K562 (cell line): ENCODE measurements around the gene TMEM167A. TPM values are rescaled to one million over a fixed set of nuclear protein-coding genes. Genes with fewer than 3 reads are reported as not detected.

Source experiments
- CBFA2T3 ChIP-seq: fragments of 450-650 bp; IDR thresholded peaks from 2 replicates; pipeline ENCODE4 v1.6.1; 2017
- CREB1 ChIP-seq, 2 experiments: sonication (generic) in 1 of 2; formaldehyde crosslinking in 1 of 2; IDR thresholded peaks; 2 replicates each; pipeline versions ENCODE4 v1.6.1 to v1.8.0; 2012 to 2022; ENCODE audit warnings: inconsistent platforms in 1 of 2, mild to moderate bottlenecking in 1 of 2, missing genetic modification reagents in 1 of 2, moderate library complexity in 1 of 2
- E2F8 ChIP-seq: fragments of 450-650 bp; IDR thresholded peaks from 2 replicates; pipeline ENCODE4 v1.7.1; 2018; ENCODE audit warnings: mild to moderate bottlenecking, low read depth; ENCODE audit not compliant: partially characterized antibody
- MAZ ChIP-seq, 2 experiments: fragments of 450-650 bp in 1 of 2; sonication (generic) in 1 of 2; formaldehyde crosslinking; IDR thresholded peaks in 1 of 2; conservative IDR thresholded peaks in 1 of 2; 2 replicates each; pipeline versions ENCODE4 v1.4.0 to v1.5.0; 2020; ENCODE audit warnings: mild to moderate bottlenecking in 1 of 2, missing genetic modification reagents in 1 of 2
- MCM7 ChIP-seq, 2 experiments: fragments of 450-650 bp; IDR thresholded peaks; 2 replicates each; pipeline ENCODE4 v1.6.1; 2016 to 2018
- MYBL2 ChIP-seq, 2 experiments: fragments of 450-650 bp in 1 of 2; sonication (generic) in 1 of 2; formaldehyde crosslinking in 1 of 2; IDR thresholded peaks; 2 replicates each; pipeline versions ENCODE4 v1.6.1 to v1.8.1; 2017 to 2022; ENCODE audit warnings: borderline replicate concordance in 1 of 2, inconsistent platforms in 1 of 2, low read depth in 1 of 2, mild to moderate bottlenecking in 1 of 2, missing genetic modification reagents in 1 of 2, moderate library complexity in 1 of 2
- NCOR1 ChIP-seq: fragments of 450-650 bp; IDR thresholded peaks from 2 replicates; pipeline ENCODE4 v1.6.1; 2016; ENCODE audit warnings: mild to moderate bottlenecking, moderate library complexity
- NFYB ChIP-seq: IDR thresholded peaks from 2 replicates; pipeline ENCODE4 v1.6.1; 2011; ENCODE audit warnings: mild to moderate bottlenecking, moderate library complexity; ENCODE audit not compliant: insufficient read length; ENCODE audit errors: extremely low read depth
- NR2C2 ChIP-seq, 2 experiments: fragments of 200-800 bp in 1 of 2; sonication (Bioruptor generic) in 1 of 2; sonication (generic) in 1 of 2; formaldehyde crosslinking in 1 of 2; IDR thresholded peaks; 2 replicates each; pipeline versions ENCODE4 v1.6.1 to v1.8.0; 2016 to 2022; ENCODE audit warnings: mild to moderate bottlenecking in 1 of 2, missing compliant biosample characterization in 1 of 2, missing genetic modification characterization in 1 of 2, missing genetic modification reagents in 1 of 2
- PBX2 ChIP-seq, 2 experiments: IDR thresholded peaks in 1 of 2; conservative IDR thresholded peaks in 1 of 2; 2 replicates each; pipeline ENCODE4 v1.6.1; 2016; ENCODE audit warnings: low read depth in 2 of 2, mild to moderate bottlenecking in 1 of 2, missing compliant biosample characterization in 1 of 2, missing genetic modification characterization in 1 of 2, moderate library complexity in 1 of 2
- SPI1 ChIP-seq: IDR thresholded peaks from 2 replicates; pipeline ENCODE4 v1.6.1; 2011; ENCODE audit warnings: low read depth, low read length, control low read depth, borderline replicate concordance
- TAF7 ChIP-seq: fragments of 450-650 bp; IDR thresholded peaks from 2 replicates; pipeline ENCODE4 v1.6.1; 2016; ENCODE audit warnings: missing genetic modification characterization, missing compliant biosample characterization
- U2AF2 ChIP-seq: fragments of 200-400 bp; formaldehyde crosslinking; optimal IDR thresholded peaks from 2 replicates; pipeline ENCODE3; 2017; ENCODE audit warnings: low read depth, mild to moderate bottlenecking, low read length
- ZBTB43 ChIP-seq: sonication (generic); formaldehyde crosslinking; IDR thresholded peaks from 2 replicates; pipeline ENCODE4 v1.8.0; 2023; ENCODE audit warnings: mild to moderate bottlenecking, missing genetic modification reagents
- ZFP91 ChIP-seq: sonication (generic); formaldehyde crosslinking; IDR thresholded peaks from 2 replicates; pipeline ENCODE4 v1.8.0; 2022; ENCODE audit warnings: mild to moderate bottlenecking, missing genetic modification reagents
- ZNF408 ChIP-seq: fragments of 250-450 bp; sonication (Bioruptor Pico); IDR thresholded peaks from 2 replicates; pipeline ENCODE4 v1.4.0; 2020; ENCODE audit warnings: low read depth, mild to moderate bottlenecking, moderate library complexity
- ZNF444 ChIP-seq: fragments of 250-450 bp; sonication (Bioruptor Pico); IDR thresholded peaks from 2 replicates; pipeline ENCODE4 v1.4.0; 2020; ENCODE audit warnings: mild to moderate bottlenecking, moderate library complexity
- polyA plus RNA-seq, 8 experiments: library from polyadenylated mRNA; depleted of rRNA in 4 of 8; stranded (reverse) in 5 of 8; unstranded in 3 of 8; fragments of >200 nt; fragmentation: Nextera tagmentation in 2 of 8; fragmentation: Illumina TruSeq in 1 of 8; extraction: Ambion mirVana in 2 of 8; extraction: Trizol in 1 of 8; gene quantifications; 2 replicates each; pipeline versions ENCODE4 v1.2.1 to v1.2.3, GENCODE V29; 2011 to 2014; ENCODE audit warnings: inconsistent platforms in 1 of 8, missing spikeins in 1 of 8
- total RNA-seq, 7 experiments: library from RNA; depleted of rRNA in 6 of 7; stranded (reverse); fragments of >200 nt in 6 of 7; fragmentation: Illumina TruSeq in 2 of 7; extraction: Trizol in 2 of 7; gene quantifications; 2 replicates each; pipeline versions ENCODE4 v1.2.1 to v1.2.3, GENCODE V29; 2011 to 2021; ENCODE audit warnings: low replicate concordance in 1 of 7

Gene TMEM167A
- total and polyA plus RNA-seq, 9 of the 15 experiments (the other 6 are each of a cell fraction or from before 2014, with no cell fraction given): 35.3 to 458 (median 110) TPM

GRCh38 chr5:83077662-83078261 lies 568 bp upstream of the TMEM167A start (continued):
- TF ChIP-seq TAF7 (tag) (0 out of 2 replicates have a peak, but pooled peaks have one; percentile 35), MAZ (CRISPR knock-in tag; conservative IDR thresholded peaks at IDR 0.05 in 1 of 2, IDR thresholded peaks at IDR 0.05 in 1 of 2) (peak in 1 of 2 experiments; percentile 33; a peak in 1 of 4 replicates), NR2C2 (CRISPR knock-in tag; IDR thresholded peaks at IDR 0.05) (no peak), NR2C2 (tag; IDR thresholded peaks at IDR 0.05) (peak; percentile 62), ZNF444 (CRISPR knock-in tag) (no peak), ZNF408 (CRISPR knock-in tag) (no peak), PBX2 (CRISPR knock-in tag; IDR thresholded peaks at IDR 0.05; ENCODE audit: low read depth) (no peak), PBX2 (tag; conservative IDR thresholded peaks at IDR 0.05; ENCODE audit: low read depth) (0 out of 2 replicates have a peak, but pooled peaks have one; percentile 12), NFYB (peak; percentile 72), MYBL2 (IDR thresholded peaks at IDR 0.05; ENCODE audit: low read depth) (0 out of 2 replicates have a peak, but pooled peaks have one; percentile 6), MYBL2 (CRISPR knock-in tag; IDR thresholded peaks at IDR 0.05; ENCODE audit: borderline replicate concordance) (no peak), ZFP91 (CRISPR knock-in tag) (0 out of 2 replicates have a peak, but pooled peaks have one; percentile 7), ZBTB43 (no peak), MCM7 (IDR thresholded peaks at IDR 0.05) (no peak), E2F8 (no peak), CREB1 (IDR thresholded peaks at IDR 0.05) (no peak), CREB1 (CRISPR knock-in tag; IDR thresholded peaks at IDR 0.05) (no peak), U2AF2 (no peak), NCOR1 (peak; percentile 20; the same call in 1 of the 2 replicates), SPI1 (peak; percentile 36; the same call in 1 of the 2 replicates), CBFA2T3 (peak; percentile 29; the same call in 1 of the 2 replicates)
